ENCODE data around the gene TMEM140. TPM values are rescaled to one million over a fixed set of nuclear protein-coding genes. Genes with fewer than 3 reads are reported as not detected.

The TMEM140 gene
- total RNA-seq, 2 donors from 2014 or later: 4.0 to 9.6 TPM

- no peaks in the 10 kb centered on the region for H3K27me3 ChIP-seq
- H3K27ac ChIP-seq: peak overlapping the region in 1 of 4 donors; percentile 2
- DNase-seq (peak in 3 of 4 donors; percentile 21 to 44 (median 25)), ATAC-seq (no peak)
- H3K9me3 ChIP-seq: no peaks in the 10 kb centered on the region
- intact Hi-C loops (cut with DNase I): loop anchor here (10.0 kb wide), 1 partner anchor 170 kb away; no protein-coding TSS in a partner anchor
- 80% methylated on average over 14 to 18 of the region's 18 CpGs for WGBS, 2 donors
- peaks cover 0 to 7% of the 10 kb centered on the region in 2 donors for H3K36me3 ChIP-seq (replicated peaks in 1 of 2; ENCODE audit: insufficient read depth in 1 of 2, low read depth in 2 of 2)
- TF ChIP-seq POLR2A (IDR thresholded peaks at IDR 0.05): no peak
- peak in 3 of 7 experiments; percentile 21 to 33 (median 23) for TF ChIP-seq CTCF (IDR thresholded peaks at IDR 0.05)
- peaks cover 44% of the 10 kb centered on the region for H3K4me1 ChIP-seq
- no peak overlapping the region for H3K4me3 ChIP-seq
Observed at GRCh38 chr7:135164357-135165061, 16.6 kb downstream of the TMEM140 start.

- peaks cover 0 to 7% of the 10 kb centered on the region in 2 donors for H3K36me3 ChIP-seq (replicated peaks in 1 of 2; ENCODE audit: insufficient read depth in 1 of 2, low read depth in 2 of 2)
- no peaks in the 10 kb centered on the region for H3K9me3 ChIP-seq
- intact Hi-C loops (cut with DNase I): loop anchor here (10.0 kb wide), 1 partner anchor 171 kb away; no protein-coding TSS in a partner anchor
- no peaks in the 10 kb centered on the region for H3K27me3 ChIP-seq
- H3K4me1 ChIP-seq: peaks cover 37% of the 10 kb centered on the region
- H3K4me3 ChIP-seq: no peak overlapping the region
- H3K27ac ChIP-seq: no peak overlapping the region
- DNase-seq: no peak
- WGBS, 2 donors: 78 to 81% methylated on average over 4 of the region's 4 CpGs
- ATAC-seq: no peak
- TF ChIP-seq POLR2A (IDR thresholded peaks at IDR 0.05) (no peak), CTCF (IDR thresholded peaks at IDR 0.05) (no peak)
Observed at GRCh38 chr7:135165862-135166261, 18.0 kb downstream of the TMEM140 start.

DNA sequence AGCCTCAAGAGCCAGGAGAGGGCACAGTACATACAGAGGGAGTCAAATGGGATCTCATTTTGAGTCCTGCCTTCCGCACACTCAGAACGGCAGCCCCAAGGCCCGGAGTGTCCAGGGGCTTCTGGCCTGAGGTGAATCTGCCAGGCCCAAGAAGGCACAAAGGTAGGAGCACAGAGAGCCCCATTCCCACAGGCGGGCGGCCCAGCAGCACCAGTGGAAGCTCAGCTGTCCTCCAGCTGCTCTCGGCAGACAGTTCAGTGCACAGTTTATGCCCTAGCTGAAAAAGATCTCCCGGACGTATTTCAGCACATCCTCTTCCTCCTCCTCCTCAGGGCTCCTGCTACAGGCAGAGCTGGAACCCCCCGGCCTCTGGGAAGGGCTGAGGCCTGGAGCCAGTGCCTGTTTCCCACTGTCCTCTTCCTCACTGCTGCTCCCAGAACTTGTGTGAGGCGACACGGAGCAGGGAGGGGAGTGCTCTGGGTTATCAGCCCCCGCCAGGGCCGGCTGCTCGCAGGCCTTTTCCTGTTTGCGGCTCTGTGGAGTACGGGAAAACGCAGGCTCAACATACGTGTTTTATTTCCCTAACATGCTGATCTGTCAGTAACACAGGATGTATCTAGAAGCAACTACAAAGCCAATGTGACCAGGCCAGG, 18.6 kb downstream of the TMEM140 start:
- Histone ChIP-seq H3K4me1 (peaks cover 39% of the 10 kb centered on the region), H3K4me3 (no peak overlapping the region), H3K9me3 (no peaks in the 10 kb centered on the region), H3K27ac (peak overlapping the region in 2 of 4 donors; percentile 20 to 37), H3K36me3 (replicated peaks in 1 of 2; ENCODE audit: insufficient read depth in 1 of 2, low read depth in 2 of 2) (peaks cover 0 to 7% of the 10 kb centered on the region in 2 donors), H3K27me3 (no peaks in the 10 kb centered on the region)
- peak in 1 of 4 donors; percentile 16 for DNase-seq
- ATAC-seq: no peak
- TF ChIP-seq POLR2A (IDR thresholded peaks at IDR 0.05) (no peak), CTCF (IDR thresholded peaks at IDR 0.05) (no peak)
- WGBS, 2 donors: 67 to 93% methylated on average over 17 to 18 of the region's 18 CpGs
- intact Hi-C loops (cut with DNase I): loop anchor here (10.0 kb wide), 1 partner anchor 172 kb away; no protein-coding TSS in a partner anchor

DNA sequence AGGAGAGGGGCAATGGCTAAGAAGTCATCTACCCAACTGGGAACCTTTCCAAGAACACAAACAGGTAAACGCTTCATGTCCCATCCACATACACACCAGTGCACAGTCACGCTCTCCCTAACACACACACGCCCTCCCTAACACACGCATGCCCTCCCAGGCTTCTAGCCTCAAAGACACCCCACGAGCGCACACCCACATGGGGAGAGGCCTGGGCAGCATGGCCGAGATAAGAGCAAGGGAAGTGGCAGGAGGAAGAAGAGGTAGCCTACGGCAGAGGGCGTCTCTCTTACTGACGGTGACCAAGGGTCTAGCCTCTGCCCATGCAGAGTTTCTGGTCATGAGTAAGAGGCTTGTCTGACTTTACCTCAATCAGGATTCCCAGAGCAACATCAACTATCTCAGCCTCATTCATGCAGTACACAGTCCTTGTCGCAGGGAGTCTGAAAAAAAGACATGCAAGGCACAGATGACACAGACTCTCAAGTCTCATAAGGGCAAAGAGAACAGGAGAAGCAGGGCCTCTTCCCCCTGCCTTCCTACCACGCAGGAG, 19.6 kb downstream of the TMEM140 start:
- peak overlapping the region in 2 of 4 donors; percentile 20 to 37 for H3K27ac ChIP-seq
- 76 to 85% methylated on average over 12 of the region's 12 CpGs for WGBS, 2 donors
- no peak for ATAC-seq
- H3K4me3 ChIP-seq: no peak overlapping the region
- TF ChIP-seq POLR2A (IDR thresholded peaks at IDR 0.05): no peak
- no peak for TF ChIP-seq CTCF (IDR thresholded peaks at IDR 0.05)
- no peaks in the 10 kb centered on the region for H3K9me3 ChIP-seq
- peaks cover 40% of the 10 kb centered on the region for H3K4me1 ChIP-seq
- intact Hi-C loops (cut with DNase I): loop anchor here (10.0 kb wide), 1 partner anchor 173 kb away; no protein-coding TSS in a partner anchor
- DNase-seq: no peak
- H3K27me3 ChIP-seq: no peaks in the 10 kb centered on the region
- peaks cover 0 to 7% of the 10 kb centered on the region in 2 donors for H3K36me3 ChIP-seq (replicated peaks in 1 of 2; ENCODE audit: insufficient read depth in 1 of 2, low read depth in 2 of 2)
